CD4-positive, alpha-beta T cell treated with Interleukin-4 for 1 hour (primary cell): ENCODE results near the gene ANKRD29.

ENCODE experiments used
- DNase-seq, 2 donors: peaks; one replicate each; pipeline ENCODE4 v3.0.0-alpha.2; 2020 to 2022

The ANKRD29 gene

DNA sequence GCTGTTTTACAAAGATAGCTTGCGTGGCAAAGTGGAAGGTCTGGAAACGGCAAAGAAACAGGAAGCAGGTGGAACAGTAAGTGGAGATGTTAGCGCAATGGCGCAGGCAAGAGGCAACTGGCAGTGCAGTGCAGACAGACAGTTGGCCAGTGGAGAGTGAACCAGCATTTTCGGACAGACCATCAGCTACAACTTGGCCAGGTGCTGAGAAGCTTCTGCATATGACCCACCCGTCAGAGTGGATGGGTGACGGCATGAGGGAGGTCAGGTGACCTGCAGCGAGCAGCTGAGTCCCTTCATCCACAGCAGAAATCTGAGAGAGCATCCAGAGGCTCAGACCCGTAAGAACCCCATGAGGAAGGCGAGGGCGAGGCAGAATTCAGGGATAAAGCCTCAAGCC is 110.2 kb downstream of the ANKRD29 start:
- no peak for DNase-seq

DNA sequence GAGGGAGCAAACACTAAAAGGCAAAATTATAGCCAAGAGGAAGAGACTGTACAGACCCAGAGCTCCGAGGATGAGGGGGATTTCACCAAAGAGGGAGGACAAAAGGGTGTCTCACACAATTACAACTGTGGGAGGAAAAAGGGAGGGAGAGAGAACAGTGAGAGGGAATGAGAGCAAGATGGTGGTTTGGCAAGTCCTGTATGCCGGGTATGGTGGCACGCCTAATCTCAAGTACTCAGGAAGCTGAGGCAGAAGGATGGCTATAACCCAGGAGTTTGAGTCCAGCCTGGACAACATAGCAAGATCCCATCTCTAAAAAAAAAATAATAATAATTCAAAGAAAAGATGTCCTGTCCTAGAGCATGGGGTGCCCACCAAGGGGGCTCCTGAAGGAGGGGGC is 110.7 kb downstream of the ANKRD29 start:
- DNase-seq: no peak

DNA sequence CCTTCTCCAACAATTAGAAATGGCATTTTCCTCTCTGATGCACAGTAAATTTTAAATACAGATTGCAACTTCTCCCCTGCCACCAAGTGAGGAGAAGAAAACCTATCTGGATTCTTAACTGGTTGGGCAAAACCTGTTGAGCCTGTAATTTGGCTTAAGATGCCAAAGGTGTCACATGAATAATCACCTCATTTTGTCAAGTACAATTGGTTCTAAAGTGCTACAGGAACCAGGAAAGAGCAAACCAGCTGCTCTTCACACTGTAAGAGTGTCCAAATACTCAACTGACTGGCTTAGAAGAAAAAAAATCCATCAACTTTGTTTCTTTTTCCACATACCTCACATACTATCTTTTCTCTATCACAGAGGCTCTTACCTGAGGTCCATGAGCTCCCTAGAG is 111.8 kb downstream of the ANKRD29 start:
- no peak for DNase-seq
